Spleen (tissue), 11 donors: ENCODE measurements around the gene TMEM255B. TPM values are rescaled to one million over a fixed set of nuclear protein-coding genes. Genes with fewer than 3 reads are reported as not detected.
"Not testable (repeated sequence)": the region's sequence is repeated elsewhere in the genome, so short reads cannot be mapped to it uniquely, and the experiment has no call there.

Experiments used
- DNase-seq: peaks from one replicate; pipeline ENCODE4 v3.0.0-alpha.2; 2020
- H3K27ac ChIP-seq, 8 donors: fragments of 200-600 bp; sonication (generic) in 7 of 8; 1 replicate in 4 of 8; 2 replicates in 4 of 8; pipeline versions ENCODE4 v1.5.0 to v1.8.0; 2016 to 2021; ENCODE audit warnings: inconsistent platforms in 4 of 8, mild to moderate bottlenecking in 4 of 8, moderate library complexity in 1 of 8
- H3K27me3 ChIP-seq, 7 donors: fragments of 200-600 bp; sonication (generic) in 6 of 7; replicated peaks in 1 of 7; 1 replicate in 4 of 7; 2 replicates in 3 of 7; pipeline versions ENCODE4 v1.5.0 to v1.8.0; 2016 to 2021; ENCODE audit warnings: inconsistent platforms in 3 of 7, mild to moderate bottlenecking in 1 of 7
- H3K36me3 ChIP-seq, 6 donors: fragments of 200-600 bp; sonication (generic) in 5 of 6; 1 replicate in 4 of 6; 2 replicates in 2 of 6; pipeline versions ENCODE4 v1.5.0 to v1.8.0; 2016 to 2021; ENCODE audit warnings: inconsistent platforms in 2 of 6
- H3K4me1 ChIP-seq, 6 donors: fragments of 200-600 bp; sonication (generic) in 5 of 6; 1 replicate in 3 of 6; 2 replicates in 3 of 6; pipeline versions ENCODE4 v1.5.0 to v1.8.0; 2016 to 2021; ENCODE audit warnings: inconsistent platforms in 3 of 6
- H3K4me3 ChIP-seq, 8 donors: fragments of 200-600 bp; sonication (generic) in 7 of 8; 1 replicate in 4 of 8; 2 replicates in 4 of 8; pipeline versions ENCODE4 v1.5.0 to v1.8.0; 2016 to 2021; ENCODE audit warnings: inconsistent platforms in 4 of 8, mild to moderate bottlenecking in 4 of 8, moderate library complexity in 2 of 8
- H3K9me3 ChIP-seq, 8 donors: fragments of 200-600 bp; sonication (generic) in 7 of 8; 1 replicate in 4 of 8; 2 replicates in 4 of 8; pipeline versions ENCODE4 v1.5.0 to v1.8.0; 2016 to 2021; ENCODE audit warnings: inconsistent platforms in 4 of 8
- POLR2A ChIP-seq, 3 donors: fragments of 450-650 bp; IDR thresholded peaks; one replicate each; pipeline ENCODE4 v1.5.1; 2017; ENCODE audit warnings: antibody characterized with exemption in 3 of 3, mild to moderate bottlenecking in 1 of 3
- POLR2AphosphoS5 ChIP-seq, 3 donors: sonication (generic); formaldehyde crosslinking; IDR thresholded peaks; one replicate each; pipeline ENCODE4 v1.5.1; 2017; ENCODE audit warnings: antibody characterized with exemption in 3 of 3
- WGBS, 5 donors: extraction: QIAGEN DNeasy Blood & Tissue Kit in 3 of 5; methylation state at CpG; one replicate each; pipeline versions ENCODE4 v1.1.5 to v1.1.7; 2013 to 2018; 5-methylcytosine and 5-hydroxymethylcytosine counted together
- intact Hi-C: fragments of 100-400 bp; cut with DNase I; formaldehyde crosslinking; loops from one replicate; pipeline ENCODE4 v1.15.0; 2023; ENCODE audit warnings: low total_unique reads
- polyA plus RNA-seq, 3 donors: library from polyadenylated mRNA; stranded (reverse); fragments of 200-250 nt; gene quantifications; one replicate each; pipeline ENCODE4 v1.2.1, GENCODE V29; 2013
- total RNA-seq, 7 donors: library from RNA; depleted of rRNA in 3 of 7; stranded (reverse); fragments of >200 nt in 3 of 7; fragmentation: NEBNext Ultra II Directional in 4 of 7; extraction: Animal tissue kit (Norgen Biotek cat#: 25700) in 4 of 7; gene quantifications; one replicate each; pipeline versions ENCODE4 v1.1.0 to v1.2.1, GENCODE V29; 2016 to 2021
- TF ChIP-seq, protein P1 (sequence below), 11 experiments: fragments of 200-600 bp in 7 of 11; fragments of 450-650 bp in 4 of 11; sonication (generic) in 4 of 11; IDR thresholded peaks in 8 of 11; conservative IDR thresholded peaks in 3 of 11; 1 replicate in 7 of 11; 2 replicates in 4 of 11; pipeline versions ENCODE4 v1.4.0 to v1.8.0; 2016 to 2021; ENCODE audit warnings: antibody characterized with exemption in 11 of 11, inconsistent platforms in 4 of 11, mild to moderate bottlenecking in 1 of 11
- donor health status: healthy with polysubstance abuse.
- donor health status: DM: no; HTN: no; CAD: no; lungs with moderate emphysema.
- donor health status: DM: no; HTN: no; CAD: no.
- donor health status: Bipolar disorder and iron deficiency.
- donor health status: healthy.
- donor health status: DM: no; HTN: no; CAD: no.
- donor health status: DM: yes; HTN: yes; CAD: no.

The TMEM255B gene
- total and polyA plus RNA-seq, 10 donors: 5.7 to 26.9 (median 12.3) TPM

DNA sequence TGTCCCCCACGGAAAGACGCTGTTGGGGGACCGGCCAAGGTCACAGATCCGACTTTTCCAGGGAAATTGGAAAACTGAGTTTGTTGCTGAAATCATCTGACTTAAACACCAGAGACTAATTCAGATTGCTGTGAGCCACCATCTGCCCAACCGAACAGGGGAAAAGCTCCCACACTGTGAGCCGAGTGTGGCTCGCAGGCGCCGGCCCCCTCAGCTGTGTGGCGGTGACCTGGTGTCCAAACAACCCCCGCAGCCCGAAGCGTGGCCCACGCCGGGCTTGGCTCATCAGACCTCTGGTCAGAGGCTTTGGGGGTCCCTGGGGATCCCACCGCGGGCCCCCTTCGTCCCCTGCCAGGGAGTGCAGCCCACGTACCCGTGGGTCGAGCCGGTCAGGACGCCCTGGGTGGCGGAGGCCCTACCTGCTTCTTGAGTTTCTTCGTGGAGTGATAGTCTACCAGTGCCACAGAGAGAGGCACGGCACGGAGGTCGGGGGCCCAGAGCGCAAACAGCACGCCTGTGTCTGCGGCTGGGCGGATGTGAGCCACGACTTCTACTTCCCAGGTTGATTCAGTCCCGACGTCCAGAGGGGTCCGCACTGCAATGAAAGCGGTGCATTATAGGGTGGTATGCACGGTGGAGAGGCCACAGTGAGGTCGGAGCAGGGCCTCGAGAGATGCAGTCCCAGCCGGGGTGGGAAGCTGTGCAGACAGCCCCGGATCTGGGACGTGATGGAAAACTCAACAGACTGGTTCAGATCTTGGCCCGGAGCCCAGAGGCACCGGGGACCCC lies 64.1 kb downstream of the TMEM255B start:
- H3K27me3 ChIP-seq: no peaks in the 10 kb centered on the region
- H3K27ac ChIP-seq: no peak overlapping the region
- intact Hi-C loops: no loop called here
- TF ChIP-seq POLR2AphosphoS5 (IDR thresholded peaks at IDR 0.05): peak in 1 of 3 donors; percentile 29
- TF ChIP-seq, protein P1, sequence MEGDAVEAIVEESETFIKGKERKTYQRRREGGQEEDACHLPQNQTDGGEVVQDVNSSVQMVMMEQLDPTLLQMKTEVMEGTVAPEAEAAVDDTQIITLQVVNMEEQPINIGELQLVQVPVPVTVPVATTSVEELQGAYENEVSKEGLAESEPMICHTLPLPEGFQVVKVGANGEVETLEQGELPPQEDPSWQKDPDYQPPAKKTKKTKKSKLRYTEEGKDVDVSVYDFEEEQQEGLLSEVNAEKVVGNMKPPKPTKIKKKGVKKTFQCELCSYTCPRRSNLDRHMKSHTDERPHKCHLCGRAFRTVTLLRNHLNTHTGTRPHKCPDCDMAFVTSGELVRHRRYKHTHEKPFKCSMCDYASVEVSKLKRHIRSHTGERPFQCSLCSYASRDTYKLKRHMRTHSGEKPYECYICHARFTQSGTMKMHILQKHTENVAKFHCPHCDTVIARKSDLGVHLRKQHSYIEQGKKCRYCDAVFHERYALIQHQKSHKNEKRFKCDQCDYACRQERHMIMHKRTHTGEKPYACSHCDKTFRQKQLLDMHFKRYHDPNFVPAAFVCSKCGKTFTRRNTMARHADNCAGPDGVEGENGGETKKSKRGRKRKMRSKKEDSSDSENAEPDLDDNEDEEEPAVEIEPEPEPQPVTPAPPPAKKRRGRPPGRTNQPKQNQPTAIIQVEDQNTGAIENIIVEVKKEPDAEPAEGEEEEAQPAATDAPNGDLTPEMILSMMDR (IDR thresholded peaks at IDR 0.05 in 8 of 11, conservative IDR thresholded peaks at IDR 0.05 in 3 of 11): no peak
- H3K4me1 ChIP-seq: peaks cover 0 to 34% (median 12%) of the 10 kb centered on the region in 6 donors
- no peak for DNase-seq
- WGBS, 5 donors: 92 to 95% (median 95%) methylated on average over 28 to 45 of the region's 45 CpGs
- H3K9me3 ChIP-seq: no peaks in the 10 kb centered on the region
- no peak overlapping the region for H3K4me3 ChIP-seq
- peaks cover 0 to 89% (median 17%) of the 10 kb centered on the region in 6 donors for H3K36me3 ChIP-seq

- WGBS, 5 donors: 79 to 97% (median 94%) methylated on average over 16 to 19 of the region's 19 CpGs
- no peak for TF ChIP-seq POLR2AphosphoS5 (IDR thresholded peaks at IDR 0.05)
- no peak for TF ChIP-seq POLR2A (IDR thresholded peaks at IDR 0.05)
- TF ChIP-seq, protein P1 (IDR thresholded peaks at IDR 0.05 in 8 of 11, conservative IDR thresholded peaks at IDR 0.05 in 3 of 11): no peak
- H3K36me3 ChIP-seq: peaks cover 0 to 88% (median 21%) of the 10 kb centered on the region in 6 donors
- H3K27ac ChIP-seq: no peak overlapping the region
- intact Hi-C loops: no loop called here
- H3K4me1 ChIP-seq: peaks cover 0 to 29% (median 12%) of the 10 kb centered on the region in 6 donors
- H3K27me3 ChIP-seq: no peaks in the 10 kb centered on the region
- H3K9me3 ChIP-seq: no peaks in the 10 kb centered on the region
- no peak overlapping the region for H3K4me3 ChIP-seq
- DNase-seq: no peak
Observed at GRCh38 chr13:113823771-113824170, 64.7 kb downstream of the TMEM255B start.

- intact Hi-C loops: no loop called here
- Histone ChIP-seq H3K27me3 (no peaks in the 10 kb centered on the region), H3K4me3 (no peak overlapping the region), H3K9me3 (no peaks in the 10 kb centered on the region), H3K27ac (no peak overlapping the region), H3K4me1 (peaks cover 0 to 10% (median 5%) of the 10 kb centered on the region in 6 donors), H3K36me3 (peaks cover 0 to 74% (median 21%) of the 10 kb centered on the region in 6 donors)
- WGBS, 5 donors: 79 to 96% (median 88%) methylated on average over 9 to 16 of the region's 16 CpGs
- peak in 1 of 3 donors; percentile 11 for TF ChIP-seq POLR2AphosphoS5 (IDR thresholded peaks at IDR 0.05)
- TF ChIP-seq, protein P1 (IDR thresholded peaks at IDR 0.05 in 8 of 11, conservative IDR thresholded peaks at IDR 0.05 in 3 of 11): no peak
- no peak for DNase-seq
Observed at GRCh38 chr13:113825841-113826240, 66.8 kb downstream of the TMEM255B start.

GRCh38 chr13:113826446-113826845 lies 67.4 kb downstream of the TMEM255B start:
- H3K9me3 ChIP-seq, H3K27me3 ChIP-seq, intact Hi-C loops, H3K4me3 ChIP-seq, H3K4me1 ChIP-seq, DNase-seq, H3K27ac ChIP-seq: not testable (repeated sequence)
- peaks cover 0 to 74% (median 21%) of the 10 kb centered on the region in 6 donors for H3K36me3 ChIP-seq
- 86 to 94% (median 90%) methylated on average over 18 to 35 of the region's 35 CpGs for WGBS, 5 donors
